Right renal pelvis (tissue), 4 donors: ENCODE results near the gene HCCS. TPM values are rescaled to one million over a fixed set of nuclear protein-coding genes. Genes with fewer than 3 reads are reported as not detected.

ENCODE experiments used
- DNase-seq, 4 donors: peaks; one replicate each; pipeline ENCODE4 v3.0.0-alpha.2; 2013; ENCODE audit warnings: low read depth in 4 of 4, low spot score in 3 of 4, missing footprints in 1 of 4
- polyA plus RNA-seq, 4 donors: library from polyadenylated mRNA; unstranded; fragments of 120-200 nt; gene quantifications; one replicate each; pipeline ENCODE4 v1.2.1, GENCODE V29; 2013; ENCODE audit not compliant: insufficient read length in 4 of 4

Gene HCCS
- 10 to 100 TPM; 26.0 to 28.7 (median 27.8) TPM for polyA plus RNA-seq

GRCh38 chrX:11111037-11111851 lies at the start of gene HCCS:
HCCS (plus strand) TSS chrX:11111332; CDS start chrX:11112061, 729 bp downstream.
- DNase-seq, result peak in 2 of 4 donors; percentile 61 to 65

DNA sequence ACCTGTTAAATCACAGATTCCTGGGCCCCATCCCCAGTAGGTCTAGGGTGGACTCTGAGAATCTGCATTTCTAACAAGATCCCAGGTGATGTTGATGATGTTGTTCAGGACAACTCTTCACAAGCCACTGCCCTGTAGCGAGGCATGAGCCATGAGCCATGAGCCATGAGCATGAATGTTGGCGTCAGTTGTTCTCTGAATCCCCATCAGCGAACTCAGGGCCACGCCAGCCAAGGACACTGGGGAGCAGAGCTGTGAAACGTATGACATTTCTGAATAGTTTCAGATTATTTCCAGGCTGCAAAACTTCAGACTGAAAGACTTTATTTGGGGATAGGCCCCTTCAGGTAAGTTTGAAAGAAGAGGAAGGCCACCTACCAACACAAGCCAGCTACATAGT lies 46.9 kb upstream of the HCCS start:
- no peak for DNase-seq

DNA sequence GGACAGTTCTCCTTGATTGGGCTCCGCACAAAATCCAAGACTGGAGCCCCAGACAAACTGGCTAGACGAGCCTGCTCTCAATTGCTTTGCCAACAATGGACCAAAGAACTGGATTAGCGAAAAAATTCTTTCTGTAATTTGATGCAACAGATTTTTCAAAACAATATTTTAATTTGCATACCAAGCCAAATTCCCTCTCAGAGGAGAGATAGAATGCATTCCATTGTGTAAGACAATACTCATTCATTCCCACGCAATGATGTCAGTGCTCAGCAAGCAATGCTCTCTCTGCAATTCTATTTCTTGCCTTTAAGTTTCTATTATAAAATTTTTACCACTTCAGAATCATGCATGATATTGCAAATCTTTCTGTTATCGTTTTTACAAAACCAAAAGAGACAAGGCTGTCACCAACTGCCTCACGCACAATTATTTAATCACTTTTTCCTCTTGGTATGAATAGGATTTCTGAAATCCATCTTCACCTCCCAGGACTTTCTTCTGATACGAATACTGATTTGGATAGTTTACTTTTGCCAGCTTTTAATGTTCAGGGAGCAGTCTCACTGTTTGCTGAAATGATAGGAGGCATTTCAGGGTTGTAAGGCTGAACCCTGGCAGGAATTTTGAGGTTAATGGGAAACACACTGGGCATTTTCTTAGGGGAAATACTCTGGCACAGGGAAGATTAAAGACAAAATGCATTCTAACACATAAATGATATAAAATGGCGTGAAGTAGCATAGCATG lies 46.1 kb upstream of the HCCS start:
- DNase-seq, result no peak

- DNase-seq, result no peak
These were observed 44.3 kb upstream of the HCCS start for GRCh38 chrX:11066812-11067211.

DNA sequence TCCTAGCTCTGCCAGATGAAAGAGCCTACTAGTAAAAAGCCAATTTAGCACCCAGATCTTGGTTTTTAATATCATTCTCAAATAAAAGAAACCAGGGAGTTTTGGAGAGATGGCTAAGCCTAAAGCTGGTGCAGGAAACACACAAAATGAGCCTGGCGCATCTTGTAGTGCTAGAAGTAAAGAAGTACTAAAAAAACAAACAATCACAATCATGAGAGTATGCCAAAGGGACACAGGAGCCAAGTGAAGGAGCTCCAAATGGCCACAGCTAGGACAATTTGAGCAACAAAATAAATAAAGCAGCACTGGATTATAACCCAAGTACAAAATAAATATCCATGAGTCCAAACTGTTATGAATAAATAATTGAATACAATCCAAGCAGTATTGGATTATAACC lies 37.8 kb upstream of the HCCS start:
- no peak for DNase-seq

DNA sequence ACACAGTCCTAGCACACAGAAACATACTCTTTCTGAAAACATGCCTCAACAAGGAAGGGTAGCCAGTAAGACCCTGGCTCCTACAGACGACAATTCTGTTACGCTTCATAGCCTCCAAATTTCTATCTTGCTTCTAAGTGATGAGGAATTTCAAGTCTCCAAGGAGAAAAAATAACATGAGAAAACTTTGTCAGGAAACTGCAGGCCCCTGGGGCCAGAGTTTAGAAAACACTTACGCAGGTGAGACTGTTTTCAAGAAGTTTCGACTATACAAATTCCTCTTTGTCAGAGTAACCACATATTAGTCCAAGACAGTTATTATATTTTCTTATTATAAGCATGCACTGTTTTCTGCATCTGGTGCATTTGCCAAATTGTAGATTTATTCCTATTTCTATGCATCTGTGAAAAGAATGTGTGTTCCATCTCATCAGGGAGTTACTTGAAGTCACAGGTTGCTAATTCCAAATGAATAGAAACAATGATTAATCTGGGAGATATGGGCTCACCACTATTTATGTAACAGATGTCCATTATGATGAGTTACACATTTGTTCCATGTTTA lies 30.3 kb upstream of the HCCS start:
- DNase-seq, result no peak

- DNase-seq, result no peak
These were observed 29.6 kb upstream of the HCCS start for GRCh38 chrX:11081511-11081910.

- DNase-seq, result no peak
These were observed 25.8 kb upstream of the HCCS start for GRCh38 chrX:11085305-11085704.

DNA sequence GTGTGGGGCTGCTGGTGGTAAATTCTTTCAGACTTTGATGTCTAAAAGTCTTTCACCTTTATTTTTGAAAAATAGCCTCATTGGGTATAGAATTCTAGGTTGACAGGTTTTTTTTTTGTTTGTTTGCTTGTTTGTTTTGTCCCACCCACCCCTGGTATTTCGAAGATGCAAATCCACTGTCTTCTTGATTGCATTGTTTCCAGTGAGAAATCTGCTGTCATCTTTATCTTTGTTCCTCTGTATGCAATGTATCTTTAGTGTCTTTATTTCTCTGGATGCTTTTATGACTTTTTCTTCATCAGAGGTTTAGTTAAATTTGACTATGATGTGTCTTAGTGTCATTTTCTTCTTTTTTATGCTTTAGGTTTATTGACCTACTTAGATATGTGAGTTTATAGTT lies 21.3 kb upstream of the HCCS start:
- no peak for DNase-seq

DNA sequence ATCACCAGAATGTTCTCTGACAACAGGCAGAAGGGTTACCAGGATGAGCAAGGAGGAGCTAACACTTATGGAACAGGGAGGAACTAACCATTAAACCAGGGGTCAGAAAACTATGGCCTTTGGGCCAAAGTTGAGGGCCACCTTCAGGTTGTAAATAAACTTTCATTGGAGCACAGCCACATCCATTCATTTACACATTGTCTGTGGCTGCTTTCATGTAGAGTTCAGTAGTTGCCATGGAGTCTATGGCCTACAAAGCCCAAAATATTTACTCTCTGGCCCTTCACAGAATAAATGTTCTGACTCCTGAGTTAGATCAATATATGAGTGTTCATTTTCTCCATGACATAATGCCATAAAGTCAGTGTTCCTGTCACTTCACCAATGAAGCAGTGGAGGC lies 13.2 kb upstream of the HCCS start:
- no peak for DNase-seq

DNA sequence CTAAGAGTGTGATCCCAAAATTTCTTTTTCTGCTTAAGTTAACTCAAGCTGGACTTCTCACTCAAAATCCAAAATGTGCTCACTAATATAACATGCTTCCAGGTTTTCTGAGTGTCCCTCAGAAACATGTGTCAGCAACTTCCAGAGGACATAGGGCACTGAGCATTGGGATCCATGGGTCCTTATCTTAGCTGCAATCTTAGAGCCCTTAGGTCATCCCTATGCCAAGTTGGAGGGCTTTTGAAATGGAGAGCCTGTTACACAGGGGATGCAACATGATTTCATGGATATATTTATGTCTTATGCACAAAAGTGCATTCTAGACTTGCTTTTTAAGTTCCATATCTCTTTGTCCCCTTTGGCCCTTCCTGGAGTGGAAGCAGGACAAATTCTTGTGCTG lies 11.7 kb upstream of the HCCS start:
- no peak for DNase-seq

DNA sequence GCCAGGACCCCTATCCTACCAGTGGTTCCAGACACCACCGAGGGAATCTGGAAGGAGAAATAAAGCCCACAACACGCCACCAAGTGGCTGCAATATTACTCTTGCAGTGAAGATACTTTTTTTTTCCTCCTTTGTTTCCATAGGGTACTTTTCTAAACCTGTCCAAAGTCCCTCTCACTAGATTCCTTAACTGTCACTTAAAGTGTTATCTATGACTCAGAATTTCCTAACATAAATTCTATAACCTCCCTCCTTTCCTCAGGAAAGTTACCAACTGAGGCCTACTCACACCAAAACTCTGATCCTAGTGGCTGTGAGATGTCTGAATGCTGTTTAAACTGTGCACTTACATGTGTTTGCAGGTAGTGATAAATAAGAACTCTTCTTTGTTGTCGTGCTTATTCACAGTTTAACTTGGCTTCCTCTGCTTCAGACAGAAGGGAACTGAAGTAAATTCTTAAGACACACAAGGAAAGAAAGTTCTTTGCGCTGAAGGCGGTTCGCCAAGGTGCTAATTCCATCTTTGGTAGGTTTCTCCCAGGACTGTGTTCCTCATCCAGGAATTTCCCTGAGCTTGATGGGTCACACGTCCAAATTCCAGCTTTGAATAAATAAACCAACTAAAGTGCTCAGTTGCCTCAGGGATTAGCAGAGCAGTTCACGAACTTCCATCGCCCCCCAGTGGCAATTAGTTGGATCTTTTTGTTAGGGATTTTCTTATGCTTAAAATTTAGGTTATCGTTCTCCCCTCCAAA lies 10.7 kb upstream of the HCCS start:
- no peak for DNase-seq

DNA sequence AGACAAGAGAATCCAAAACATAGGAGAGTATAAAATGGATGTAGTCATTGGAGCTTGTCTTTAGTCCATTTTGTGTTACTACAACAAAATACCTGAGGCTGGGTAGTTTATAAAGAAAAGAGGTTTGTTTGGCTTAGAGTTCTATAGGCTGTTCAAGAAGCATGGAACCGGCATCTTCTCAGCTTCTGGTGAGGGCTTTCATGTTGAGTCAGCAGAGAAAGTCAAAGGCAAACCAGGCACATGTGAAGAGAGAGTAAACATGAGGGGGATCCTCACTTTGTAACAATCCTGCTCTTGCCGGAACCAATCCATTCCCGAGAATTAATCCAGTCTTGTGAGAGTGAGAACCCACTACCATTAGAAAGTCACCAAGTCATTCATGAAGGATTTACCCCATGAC lies 8.1 kb upstream of the HCCS start:
- no peak for DNase-seq

DNA sequence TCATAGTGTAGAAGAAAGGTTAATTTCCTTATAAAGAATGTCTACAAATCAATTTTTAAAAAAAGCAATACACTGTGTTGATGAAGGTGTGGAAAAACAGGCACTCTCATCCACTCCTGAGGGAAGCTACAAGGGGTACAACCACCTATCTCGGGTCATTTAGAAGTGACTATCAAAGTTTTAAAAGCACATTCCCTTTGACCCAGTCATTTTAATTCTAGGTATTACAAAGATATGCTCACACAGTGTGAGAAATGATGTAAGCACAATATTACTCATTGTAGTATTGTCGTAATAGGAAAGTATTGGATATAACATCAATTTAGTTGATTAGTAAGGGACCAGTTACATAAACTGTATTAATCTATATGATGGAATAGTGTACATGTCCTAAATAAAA lies 7.4 kb upstream of the HCCS start:
- no peak for DNase-seq

GRCh38 chrX:11105080-11105479 lies 6.1 kb upstream of the HCCS start:
- DNase-seq, result no peak

DNA sequence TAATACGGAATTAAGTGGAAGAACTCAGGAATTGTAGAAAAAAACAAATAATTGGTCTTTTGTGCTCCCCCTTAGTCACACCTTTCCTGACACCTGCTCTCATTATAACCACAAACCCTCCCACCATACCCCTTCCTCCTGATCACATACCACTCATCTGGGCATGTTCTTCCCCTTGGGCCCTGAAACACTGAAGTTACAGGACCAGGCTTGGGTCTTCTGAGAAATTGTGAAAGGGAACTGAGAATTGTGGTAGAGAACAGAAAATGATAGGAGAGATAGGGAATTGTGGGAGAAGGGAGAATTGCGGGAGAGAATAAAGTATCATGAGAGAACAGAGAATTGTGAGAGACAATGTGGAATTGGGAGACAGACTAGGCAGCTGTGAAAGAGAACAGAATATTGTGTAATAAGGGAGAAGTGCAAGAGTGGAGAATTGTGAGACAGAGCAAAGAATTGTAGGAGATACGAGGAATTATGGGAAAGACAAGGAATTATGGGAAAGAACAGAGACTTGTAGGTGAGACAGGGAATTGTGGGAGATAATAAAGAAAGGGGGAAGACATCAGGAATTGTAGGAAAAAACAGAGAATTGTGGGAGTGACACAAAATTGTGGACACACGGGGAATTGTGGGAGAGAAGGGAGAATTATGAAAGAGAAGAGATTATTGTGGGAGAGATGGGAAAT lies 2.7 kb upstream of the HCCS start:
- DNase-seq, result no peak

GRCh38 chrX:11109968-11110367 lies 1.2 kb upstream of the HCCS start:
- no peak for DNase-seq

DNA sequence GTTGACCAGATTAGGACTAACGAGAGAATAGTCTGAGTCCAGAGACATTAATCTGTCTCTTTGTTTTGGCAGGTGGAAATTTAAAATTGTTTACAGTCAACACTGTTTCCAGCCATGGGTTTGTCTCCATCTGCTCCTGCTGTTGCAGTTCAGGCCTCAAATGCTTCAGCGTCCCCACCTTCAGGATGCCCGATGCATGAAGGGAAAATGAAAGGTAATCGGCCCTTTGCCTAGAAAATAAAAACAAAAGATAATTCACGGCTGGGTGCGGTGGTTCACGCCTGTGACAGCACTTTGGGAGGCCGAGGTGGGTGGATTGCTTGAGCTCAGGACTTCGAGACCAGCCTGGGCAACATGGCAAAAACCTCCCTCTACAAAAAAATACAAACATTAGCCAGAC lies 815 bp downstream of the HCCS start:
- DNase-seq, result no peak

- DNase-seq, result no peak
These were observed 2.6 kb downstream of the HCCS start for GRCh38 chrX:11113731-11114130.

DNA sequence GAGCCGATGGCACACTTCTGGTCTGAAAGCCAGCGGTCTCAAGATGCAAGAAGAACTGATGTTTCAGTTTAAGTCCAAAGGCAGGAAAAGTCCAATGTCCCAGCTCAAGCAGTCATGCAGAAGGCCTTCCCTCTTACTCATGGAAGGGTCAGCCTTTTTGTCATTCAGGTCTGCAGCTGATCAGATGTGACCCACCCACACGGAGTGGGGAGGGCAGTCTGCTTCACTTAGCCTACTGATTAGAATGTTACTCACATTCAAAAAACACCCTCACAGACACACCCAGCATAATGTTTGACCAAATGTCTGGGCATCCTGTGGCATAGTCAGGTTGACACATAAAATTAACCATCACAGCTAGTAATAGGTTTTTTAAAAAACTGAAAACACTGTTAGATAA lies 6.6 kb downstream of the HCCS start:
- no peak for DNase-seq
